OCI-LY7 (cell line): ENCODE results near the gene GALNT12.

Source experiments
- EZH2phosphoT487 ChIP-seq: fragments of 200-600 bp; sonication (generic); IDR thresholded peaks from 2 replicates; pipeline ENCODE4 v1.6.1; 2018; ENCODE audit warnings: low read depth, borderline replicate concordance, mild to moderate bottlenecking, mixed run types, antibody characterized with exemption, low read length, moderate library complexity, mixed read lengths
- TF ChIP-seq, protein P1 (sequence below): fragments of 200-600 bp; sonication (generic); conservative IDR thresholded peaks from 2 replicates; pipeline ENCODE4 v1.5.1; 2014; ENCODE audit warnings: mild to moderate bottlenecking, antibody characterized with exemption, low read length, moderate library complexity, mixed read lengths

DNA sequence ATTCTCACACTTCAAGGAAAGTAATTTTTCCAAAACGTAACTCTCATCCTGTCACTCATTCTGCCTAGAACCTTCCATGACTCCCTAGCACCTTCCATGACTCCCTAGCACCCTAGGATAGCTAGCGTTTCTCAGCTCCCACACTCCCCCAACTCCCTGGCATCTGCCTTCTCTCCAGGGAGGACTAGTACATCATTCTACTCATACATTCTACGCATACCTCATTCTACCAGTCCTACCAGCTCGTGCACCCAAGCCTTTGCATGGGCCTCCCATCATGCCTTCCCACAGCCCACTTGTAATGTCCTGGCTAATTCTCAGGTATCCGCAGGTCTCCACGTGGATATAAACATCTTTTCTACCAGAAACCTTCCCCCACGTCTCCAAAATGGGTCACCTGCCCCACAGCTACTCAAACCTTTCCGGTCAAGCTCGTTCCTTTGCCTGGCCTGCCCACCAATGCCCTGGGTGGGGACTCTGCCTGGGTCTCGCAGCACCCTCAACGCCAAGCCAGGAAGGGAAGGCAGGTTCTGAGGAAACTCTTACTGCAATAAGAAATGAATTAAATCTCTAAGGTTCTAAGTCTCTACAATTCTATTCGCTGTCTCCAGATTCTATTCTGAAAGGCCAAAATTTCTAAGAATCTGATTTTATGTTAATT lies 12.0 kb upstream of the GALNT12 start:
- TF ChIP-seq, protein P1, sequence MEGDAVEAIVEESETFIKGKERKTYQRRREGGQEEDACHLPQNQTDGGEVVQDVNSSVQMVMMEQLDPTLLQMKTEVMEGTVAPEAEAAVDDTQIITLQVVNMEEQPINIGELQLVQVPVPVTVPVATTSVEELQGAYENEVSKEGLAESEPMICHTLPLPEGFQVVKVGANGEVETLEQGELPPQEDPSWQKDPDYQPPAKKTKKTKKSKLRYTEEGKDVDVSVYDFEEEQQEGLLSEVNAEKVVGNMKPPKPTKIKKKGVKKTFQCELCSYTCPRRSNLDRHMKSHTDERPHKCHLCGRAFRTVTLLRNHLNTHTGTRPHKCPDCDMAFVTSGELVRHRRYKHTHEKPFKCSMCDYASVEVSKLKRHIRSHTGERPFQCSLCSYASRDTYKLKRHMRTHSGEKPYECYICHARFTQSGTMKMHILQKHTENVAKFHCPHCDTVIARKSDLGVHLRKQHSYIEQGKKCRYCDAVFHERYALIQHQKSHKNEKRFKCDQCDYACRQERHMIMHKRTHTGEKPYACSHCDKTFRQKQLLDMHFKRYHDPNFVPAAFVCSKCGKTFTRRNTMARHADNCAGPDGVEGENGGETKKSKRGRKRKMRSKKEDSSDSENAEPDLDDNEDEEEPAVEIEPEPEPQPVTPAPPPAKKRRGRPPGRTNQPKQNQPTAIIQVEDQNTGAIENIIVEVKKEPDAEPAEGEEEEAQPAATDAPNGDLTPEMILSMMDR, result no peak
- TF ChIP-seq EZH2phosphoT487, result no peak
